OCI-LY7 (cell line): ENCODE measurements around the gene ATP1B3. TPM values are rescaled to one million over a fixed set of nuclear protein-coding genes. Genes with fewer than 3 reads are reported as not detected.
"Not testable (repeated sequence)": the region's sequence is repeated elsewhere in the genome, so short reads cannot be mapped to it uniquely, and the experiment has no call there.

ENCODE experiments used
- BruUV-seq: library from RNA; stranded (reverse); fragments of 400-500 nt; replicated peaks from 2 replicates; lab custom pipeline; 2021; lab: Mats Ljungman, UMichigan
- CTCF ChIA-PET: fragments of 300-600 bp; sonication (Branson Sonifier 250); formaldehyde crosslinking; loops from one replicate; lab custom pipeline; 2022; ENCODE audit warnings: antibody characterized with exemption; ENCODE audit not compliant: unreplicated experiment; lab: Charles Lee
- POLR2A ChIA-PET: fragments of 300-600 bp; sonication (Branson Sonifier 250); formaldehyde crosslinking; loops from one replicate; lab custom pipeline; 2022; ENCODE audit warnings: antibody characterized with exemption; lab: Charles Lee
- DNase-seq: peaks from one replicate; pipeline ENCODE4 v3.0.0-alpha.2; 2015; ENCODE audit warnings: low spot score
- H2AFZ ChIP-seq: fragments of 200-600 bp; sonication (generic), shearing (Covaris generic); 2 replicates; pipeline ENCODE4 v1.6.1; 2014; ENCODE audit warnings: mild to moderate bottlenecking, antibody characterized with exemption, low read length, moderate library complexity
- H3K27ac ChIP-seq: fragments of 200-600 bp; sonication (generic); 2 replicates; pipeline ENCODE4 v1.5.1; 2014; ENCODE audit warnings: mixed run types, low read depth, mild to moderate bottlenecking, moderate library complexity, low read length, inconsistent platforms; ENCODE audit not compliant: poor library complexity, severe bottlenecking
- H3K36me3 ChIP-seq: fragments of 200-600 bp; sonication (generic); 2 replicates; pipeline ENCODE4 v1.6.1; 2014; ENCODE audit warnings: mild to moderate bottlenecking, antibody characterized with exemption, low read length, moderate library complexity, mixed read lengths; ENCODE audit not compliant: insufficient read depth
- H3K4me1 ChIP-seq: fragments of 200-600 bp; sonication (generic); 2 replicates; pipeline ENCODE4 v1.5.1; 2014; ENCODE audit warnings: mild to moderate bottlenecking, low read length; ENCODE audit not compliant: insufficient read depth, poor library complexity, severe bottlenecking
- H3K4me2 ChIP-seq: fragments of 200-600 bp; sonication (generic); 2 replicates; pipeline ENCODE4 v1.6.1; 2014; ENCODE audit warnings: mild to moderate bottlenecking, low read length
- H3K4me3 ChIP-seq: fragments of 200-600 bp; sonication (generic); 2 replicates; pipeline ENCODE4 v1.5.1; 2014; ENCODE audit warnings: mild to moderate bottlenecking, low read depth, low read length; ENCODE audit not compliant: poor library complexity, severe bottlenecking
- H3K79me2 ChIP-seq: fragments of 200-600 bp; sonication (generic); 2 replicates; pipeline ENCODE4 v1.6.1; 2016; ENCODE audit warnings: low read depth, mild to moderate bottlenecking, low read length, moderate library complexity, mixed read lengths; ENCODE audit not compliant: insufficient read depth
- H3K9me2 ChIP-seq: fragments of 200-600 bp; sonication (generic); 2 replicates; pipeline ENCODE4 v1.6.1; 2016; ENCODE audit warnings: mild to moderate bottlenecking, low read length, mixed read lengths; ENCODE audit not compliant: insufficient read depth
- H3K9me3 ChIP-seq: fragments of 200-600 bp; sonication (generic); 2 replicates; pipeline ENCODE4 v1.6.1; 2014; ENCODE audit warnings: mild to moderate bottlenecking, mixed run types, low read length, mixed read lengths
- H4K20me1 ChIP-seq: fragments of 200-600 bp; sonication (generic); 2 replicates; pipeline ENCODE4 v1.6.1; 2014; ENCODE audit warnings: mild to moderate bottlenecking, antibody characterized with exemption, low read length, moderate library complexity, mixed read lengths; ENCODE audit not compliant: insufficient read depth
- EZH2phosphoT487 ChIP-seq: fragments of 200-600 bp; sonication (generic); IDR thresholded peaks from 2 replicates; pipeline ENCODE4 v1.6.1; 2018; ENCODE audit warnings: low read depth, borderline replicate concordance, mild to moderate bottlenecking, mixed run types, antibody characterized with exemption, low read length, moderate library complexity, mixed read lengths
- intact Hi-C: fragments of 100-400 bp; cut with micrococcal nuclease; formaldehyde crosslinking; loops from one replicate; pipeline ENCODE4 v1.10.0; 2022; ENCODE audit not compliant: unreplicated experiment
- total RNA-seq, 2 experiments: library from RNA; depleted of rRNA in 1 of 2; stranded (reverse); fragments of >200 nt in 1 of 2; shearing (Covaris generic) in 1 of 2; gene quantifications; 2 replicates each; pipeline ENCODE4 v1.2.3, GENCODE V29; 2014 to 2022
- TF ChIP-seq, protein P1 (sequence below): fragments of 200-600 bp; sonication (generic); conservative IDR thresholded peaks from 2 replicates; pipeline ENCODE4 v1.5.1; 2014; ENCODE audit warnings: mild to moderate bottlenecking, antibody characterized with exemption, low read length, moderate library complexity, mixed read lengths

The ATP1B3 gene
- total RNA-seq, 2 experiments from 2014 or later = 53.8 to 133 TPM

DNA sequence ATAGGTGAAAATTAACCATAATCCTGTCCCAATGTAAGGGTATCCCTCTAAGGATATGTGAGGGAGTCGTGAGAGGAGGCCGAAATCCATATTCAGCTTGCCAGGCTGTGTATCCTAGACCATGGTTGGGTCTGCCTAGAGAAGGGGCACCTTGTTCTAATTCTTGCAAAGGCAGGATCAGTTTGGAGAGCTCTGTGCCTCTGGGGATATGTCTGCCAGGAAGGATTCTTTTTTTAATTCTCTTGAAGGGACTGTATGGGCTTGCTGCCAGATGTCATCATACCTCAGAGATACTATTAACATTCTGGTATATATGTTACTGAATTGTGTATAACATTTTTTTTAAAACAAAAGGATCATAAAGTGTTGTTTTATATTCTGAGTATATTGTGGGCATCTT is 2.4 kb downstream of the ATP1B3 start:
- BruUV-seq = no TSS peak
- Histone ChIP-seq H3K9me2 (no peaks in the 10 kb centered on the region), H3K4me1 (peaks cover 37% of the 10 kb centered on the region), H3K9me3 (no peaks in the 10 kb centered on the region), H3K4me3 (peak overlapping the region; percentile 98), H4K20me1 (peaks cover 49% of the 10 kb centered on the region), H3K27ac (peak overlapping the region; percentile 2), H3K36me3 (peaks cover 57% of the 10 kb centered on the region), H3K79me2 (peaks cover 69% of the 10 kb centered on the region), H3K4me2 (peak overlapping the region; percentile 89), H2AFZ (no peak overlapping the region)
- intact Hi-C loops = loop anchor here (2.0 to 10.0 kb wide), 3 partner anchors 14 to 492 kb away; partner anchors contain the start of gene RASA2
- no peak for DNase-seq
- POLR2A ChIA-PET = no interaction called here
- CTCF ChIA-PET = no interaction called here
- TF ChIP-seq, protein P1, sequence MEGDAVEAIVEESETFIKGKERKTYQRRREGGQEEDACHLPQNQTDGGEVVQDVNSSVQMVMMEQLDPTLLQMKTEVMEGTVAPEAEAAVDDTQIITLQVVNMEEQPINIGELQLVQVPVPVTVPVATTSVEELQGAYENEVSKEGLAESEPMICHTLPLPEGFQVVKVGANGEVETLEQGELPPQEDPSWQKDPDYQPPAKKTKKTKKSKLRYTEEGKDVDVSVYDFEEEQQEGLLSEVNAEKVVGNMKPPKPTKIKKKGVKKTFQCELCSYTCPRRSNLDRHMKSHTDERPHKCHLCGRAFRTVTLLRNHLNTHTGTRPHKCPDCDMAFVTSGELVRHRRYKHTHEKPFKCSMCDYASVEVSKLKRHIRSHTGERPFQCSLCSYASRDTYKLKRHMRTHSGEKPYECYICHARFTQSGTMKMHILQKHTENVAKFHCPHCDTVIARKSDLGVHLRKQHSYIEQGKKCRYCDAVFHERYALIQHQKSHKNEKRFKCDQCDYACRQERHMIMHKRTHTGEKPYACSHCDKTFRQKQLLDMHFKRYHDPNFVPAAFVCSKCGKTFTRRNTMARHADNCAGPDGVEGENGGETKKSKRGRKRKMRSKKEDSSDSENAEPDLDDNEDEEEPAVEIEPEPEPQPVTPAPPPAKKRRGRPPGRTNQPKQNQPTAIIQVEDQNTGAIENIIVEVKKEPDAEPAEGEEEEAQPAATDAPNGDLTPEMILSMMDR = no peak
- no peak for TF ChIP-seq EZH2phosphoT487

DNA sequence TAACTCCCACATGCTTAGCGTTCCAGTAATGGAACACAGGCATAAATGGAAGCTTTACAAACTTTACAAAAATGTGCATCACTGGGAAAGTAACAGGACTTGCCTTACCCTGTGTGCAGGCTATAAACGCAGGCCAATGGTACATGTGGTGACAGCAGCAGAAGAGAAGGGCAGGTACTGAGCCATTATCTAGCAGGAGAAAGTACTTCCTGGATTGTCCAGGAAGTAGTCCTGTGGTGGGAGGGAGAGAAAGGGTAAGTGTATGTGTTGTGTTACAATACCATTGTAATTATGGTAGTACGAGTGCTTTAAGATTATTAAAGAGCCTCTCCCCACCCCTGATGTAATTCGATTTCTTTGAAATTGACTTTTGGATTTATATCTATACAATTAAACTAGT is 5.3 kb downstream of the ATP1B3 start:
- intact Hi-C loops = no loop called here
- no peak overlapping the region for H3K4me3 ChIP-seq
- DNase-seq = peak; percentile 25
- H3K9me3 ChIP-seq = peaks cover 10% of the 10 kb centered on the region; the same call in 1 of the 2 replicates
- peaks cover 61% of the 10 kb centered on the region for H4K20me1 ChIP-seq
- H3K79me2 ChIP-seq = peaks cover 98% of the 10 kb centered on the region
- H3K9me2 ChIP-seq = no peaks in the 10 kb centered on the region
- no peak overlapping the region for H2AFZ ChIP-seq
- BruUV-seq = no TSS peak
- H3K4me1 ChIP-seq = peaks cover 32% of the 10 kb centered on the region
- H3K4me2 ChIP-seq = peak overlapping the region; percentile 47; the same call in 1 of the 2 replicates
- H3K27ac ChIP-seq = no peak overlapping the region
- ChIA-PET CTCF (no interaction called here), POLR2A (interaction anchor here (0.6 kb wide), 1 partner anchor 563 kb away, joined by 3 read pairs; no protein-coding TSS in a partner anchor)
- no peak for TF ChIP-seq EZH2phosphoT487
- TF ChIP-seq, protein P1 = no peak
- peaks cover 86% of the 10 kb centered on the region for H3K36me3 ChIP-seq

DNA sequence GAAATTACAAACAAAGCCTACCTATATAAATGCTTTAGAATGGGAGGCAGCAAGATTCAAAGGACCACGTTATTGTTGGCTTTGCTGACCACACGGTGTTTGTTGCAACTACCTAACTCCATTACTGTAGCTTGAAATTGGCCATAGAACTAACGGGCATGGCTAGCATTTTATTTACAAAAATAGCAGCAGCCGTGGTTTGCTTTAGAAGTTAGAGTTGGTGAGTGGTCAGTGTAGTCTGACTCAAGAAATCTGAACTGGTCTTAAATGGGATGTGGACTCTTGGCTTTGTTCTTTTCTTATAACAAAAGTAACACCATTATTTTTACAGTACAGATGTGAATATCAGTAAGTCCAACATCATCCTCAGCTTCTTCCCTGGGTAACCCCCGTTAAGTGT is 10.6 kb downstream of the ATP1B3 start:
- BruUV-seq = no TSS peak
- TF ChIP-seq EZH2phosphoT487 = no peak
- TF ChIP-seq, protein P1 = no peak
- Histone ChIP-seq H3K4me1 (no peaks in the 10 kb centered on the region), H4K20me1 (peaks cover 23% of the 10 kb centered on the region; the same call in 1 of the 2 replicates), H3K4me3 (no peak overlapping the region), H3K36me3 (peaks cover 92% of the 10 kb centered on the region), H3K27ac (no peak overlapping the region), H3K9me3 (peaks cover 31% of the 10 kb centered on the region), H3K9me2 (no peaks in the 10 kb centered on the region), H3K4me2 (no peak overlapping the region), H3K79me2 (peaks cover 100% of the 10 kb centered on the region), H2AFZ (no peak overlapping the region)
- CTCF ChIA-PET = no interaction called here
- intact Hi-C loops = no loop called here
- POLR2A ChIA-PET = interaction anchor here (0.6 to 1.8 kb wide), 4 partner anchors 9 to 204 kb away, joined by 3 to 8 read pairs (median 3); no protein-coding TSS in a partner anchor
- no peak for DNase-seq

DNA sequence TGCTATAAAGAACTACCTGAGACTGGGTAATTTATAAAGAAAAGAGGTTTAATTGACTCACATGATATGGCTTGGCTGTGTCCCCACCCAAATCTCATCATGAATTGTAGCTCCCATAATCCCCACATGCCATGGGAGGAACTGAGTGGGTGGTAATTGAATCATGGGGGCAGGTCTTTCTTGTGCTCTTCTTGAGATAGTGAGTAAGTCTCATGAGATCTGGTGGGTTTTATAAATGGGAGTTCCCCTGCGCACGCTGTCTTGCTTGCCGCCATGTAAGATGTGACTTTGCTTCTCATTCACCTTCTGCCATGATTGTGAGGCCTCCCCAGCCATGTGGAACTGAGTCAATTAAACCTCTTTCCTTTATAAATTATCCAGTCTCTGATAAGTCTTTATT is 12.1 kb downstream of the ATP1B3 start:
- CTCF ChIA-PET, H2AFZ ChIP-seq, intact Hi-C loops, BruUV-seq, H3K4me1 ChIP-seq, H3K4me3 ChIP-seq, H3K9me2 ChIP-seq, H3K27ac ChIP-seq, H3K4me2 ChIP-seq, POLR2A ChIA-PET, DNase-seq: not testable (repeated sequence)
- H3K36me3 ChIP-seq = peaks cover 92% of the 10 kb centered on the region
- peaks cover 100% of the 10 kb centered on the region for H3K79me2 ChIP-seq
- peaks cover 31% of the 10 kb centered on the region for H3K9me3 ChIP-seq
- H4K20me1 ChIP-seq = peaks cover 17% of the 10 kb centered on the region; the same call in 1 of the 2 replicates
